Left renal cortex interstitium (tissue), 4 donors: ENCODE measurements around the gene TAF3. TPM values are rescaled to one million over a fixed set of nuclear protein-coding genes. Genes with fewer than 3 reads are reported as not detected.

Experiments used
- DNase-seq, 4 donors: peaks; one replicate each; pipeline ENCODE4 v3.0.0-alpha.2; 2013; ENCODE audit warnings: low read depth in 4 of 4, low spot score in 2 of 4, missing footprints in 1 of 4
- polyA plus RNA-seq, 4 donors: library from polyadenylated mRNA; unstranded; fragments of 120-200 nt; gene quantifications; one replicate each; pipeline ENCODE4 v1.2.1, GENCODE V29; 2013; ENCODE audit not compliant: insufficient read length in 4 of 4

Gene TAF3
- polyA plus RNA-seq, 4 donors = 11.2 to 12.2 (median 11.4) TPM

GRCh38 chr10:8054494-8055407 lies 236.4 kb downstream of the TAF3 start, which contains the start of gene GATA3:
GATA3 (plus strand) TSS chr10:8054688; CDS start chr10:8055656, 968 bp downstream.
- DNase-seq = no peak

GRCh38 chr10:8055420-8056349 lies 237.4 kb downstream of the TAF3 start:
- DNase-seq = no peak

- DNase-seq = no peak
These were observed 238.1 kb downstream of the TAF3 start for GRCh38 chr10:8056378-8056777.

- DNase-seq = no peak
These were observed 238.6 kb downstream of the TAF3 start for GRCh38 chr10:8056871-8057331.

- DNase-seq = no peak
These were observed 239.4 kb downstream of the TAF3 start for GRCh38 chr10:8057636-8058273.

- DNase-seq = no peak
These were observed 240.2 kb downstream of the TAF3 start for GRCh38 chr10:8058274-8059111.

- no peak for DNase-seq
These were observed 241.1 kb downstream of the TAF3 start for GRCh38 chr10:8059191-8059936.

- DNase-seq = no peak
These were observed 241.9 kb downstream of the TAF3 start for GRCh38 chr10:8060010-8060703.

- no peak for DNase-seq
These were observed 242.4 kb downstream of the TAF3 start for GRCh38 chr10:8060704-8061121.

- DNase-seq = no peak
These were observed 243.2 kb downstream of the TAF3 start for GRCh38 chr10:8061274-8062211.

GRCh38 chr10:8063128-8063908 lies 245.0 kb downstream of the TAF3 start:
- no peak for DNase-seq

- DNase-seq = no peak
These were observed 245.6 kb downstream of the TAF3 start for GRCh38 chr10:8063935-8064334.

- DNase-seq = no peak
These were observed 246.1 kb downstream of the TAF3 start for GRCh38 chr10:8064436-8064835.

GRCh38 chr10:8065651-8066050 lies 247.3 kb downstream of the TAF3 start:
- no peak for DNase-seq

- no peak for DNase-seq
These were observed 247.8 kb downstream of the TAF3 start for GRCh38 chr10:8066124-8066523.
